Duodenal mucosa (tissue), 2 donors: ENCODE results near the gene S100Z.
"Not testable (repeated sequence)": the region's sequence is repeated elsewhere in the genome, so short reads cannot be mapped to it uniquely, and the experiment has no call there.

ENCODE experiments used
- H3K27ac ChIP-seq: one replicate; pipeline ENCODE4 v1.7.0; 2013; ENCODE audit warnings: low read depth, low read length
- H3K27me3 ChIP-seq, 2 donors: one replicate each; pipeline ENCODE4 v1.7.0; 2013; ENCODE audit warnings: low read length in 2 of 2, control low read depth in 1 of 2; ENCODE audit not compliant: insufficient read depth in 2 of 2, control insufficient read depth in 1 of 2
- H3K36me3 ChIP-seq, 2 donors: one replicate each; pipeline ENCODE4 v1.7.0; 2013; ENCODE audit warnings: low read length in 2 of 2, control low read depth in 1 of 2; ENCODE audit not compliant: insufficient read depth in 2 of 2, control insufficient read depth in 1 of 2
- H3K4me1 ChIP-seq, 2 donors: one replicate each; pipeline ENCODE4 v1.7.0; 2013; ENCODE audit warnings: low read length in 2 of 2, control low read depth in 1 of 2; ENCODE audit not compliant: insufficient read depth in 2 of 2, control insufficient read depth in 1 of 2
- H3K4me3 ChIP-seq, 2 donors: one replicate each; pipeline ENCODE4 v1.7.0; 2013; ENCODE audit warnings: low read length in 2 of 2, low read depth in 1 of 2
- H3K9ac ChIP-seq, 2 donors: one replicate each; pipeline ENCODE4 v1.7.0; 2013; ENCODE audit warnings: low read length in 2 of 2, low read depth in 1 of 2
- H3K9me3 ChIP-seq, 2 donors: one replicate each; pipeline ENCODE4 v1.7.0; 2013; ENCODE audit warnings: low read length in 2 of 2, control low read depth in 1 of 2; ENCODE audit not compliant: control insufficient read depth in 1 of 2

The S100Z gene

GRCh38 chr5:76811214-76811613 is 38.6 kb upstream of the S100Z start:
- Histone ChIP-seq H3K27me3 (no peaks in the 10 kb centered on the region), H3K4me1 (no peaks in the 10 kb centered on the region), H3K27ac (no peak overlapping the region), H3K36me3 (no peaks in the 10 kb centered on the region), H3K9ac (no peak overlapping the region), H3K9me3 (no peaks in the 10 kb centered on the region), H3K4me3 (no peak overlapping the region)

- not testable (repeated sequence) for H3K27me3 ChIP-seq, H3K36me3 ChIP-seq, H3K9me3 ChIP-seq, H3K9ac ChIP-seq, H3K4me1 ChIP-seq, H3K27ac ChIP-seq, H3K4me3 ChIP-seq
Measured at GRCh38 chr5:76812209-76812608, 37.6 kb upstream of the S100Z start.

- Histone ChIP-seq H3K36me3 (no peaks in the 10 kb centered on the region), H3K27me3 (peaks cover 0 to 6% of the 10 kb centered on the region in 2 donors), H3K4me1 (peaks cover 5 to 7% of the 10 kb centered on the region in 2 donors), H3K9ac (no peak overlapping the region), H3K27ac (no peak overlapping the region), H3K9me3 (no peaks in the 10 kb centered on the region), H3K4me3 (no peak overlapping the region)
Measured at GRCh38 chr5:76813982-76814562, 35.7 kb upstream of the S100Z start.

GRCh38 chr5:76816110-76816831 is 33.5 kb upstream of the S100Z start:
- H3K9me3 ChIP-seq, result no peaks in the 10 kb centered on the region
- peaks cover 0 to 6% of the 10 kb centered on the region in 2 donors for H3K27me3 ChIP-seq
- no peaks in the 10 kb centered on the region for H3K36me3 ChIP-seq
- H3K9ac ChIP-seq, result no peak overlapping the region
- no peak overlapping the region for H3K4me3 ChIP-seq
- peaks cover 5 to 7% of the 10 kb centered on the region in 2 donors for H3K4me1 ChIP-seq
- no peak overlapping the region for H3K27ac ChIP-seq

GRCh38 chr5:76818844-76819831 is 30.7 kb upstream of the S100Z start, which contains the start of gene F2RL1:
F2RL1 (plus strand) TSS chr5:76819030; CDS start chr5:76819183, 153 bp downstream.
- no peaks in the 10 kb centered on the region for H3K9me3 ChIP-seq
- H3K4me1 ChIP-seq, result peaks cover 7 to 8% of the 10 kb centered on the region in 2 donors
- H3K36me3 ChIP-seq, result no peaks in the 10 kb centered on the region
- peak within 1 kb of the TSS; percentile 93 to 95 for H3K4me3 ChIP-seq
- H3K27ac ChIP-seq, result peak within 1 kb of the TSS; percentile 86
- peak within 1 kb of the TSS; percentile 93 to 94 for H3K9ac ChIP-seq
- H3K27me3 ChIP-seq, result peaks cover 0 to 6% of the 10 kb centered on the region in 2 donors

GRCh38 chr5:76819851-76820525 is 29.8 kb upstream of the S100Z start:
- Histone ChIP-seq H3K9ac (peak overlapping the region; percentile 93 to 94), H3K9me3 (no peaks in the 10 kb centered on the region), H3K4me3 (peak overlapping the region; percentile 93 to 95), H3K4me1 (peaks cover 7 to 8% of the 10 kb centered on the region in 2 donors), H3K27me3 (peaks cover 0 to 6% of the 10 kb centered on the region in 2 donors), H3K36me3 (no peaks in the 10 kb centered on the region), H3K27ac (peak overlapping the region; percentile 86)

- Histone ChIP-seq H3K27ac (peak overlapping the region; percentile 86), H3K4me1 (peaks cover 7 to 8% of the 10 kb centered on the region in 2 donors), H3K4me3 (peak overlapping the region; percentile 93 to 95), H3K27me3 (peaks cover 0 to 6% of the 10 kb centered on the region in 2 donors), H3K36me3 (no peaks in the 10 kb centered on the region), H3K9ac (peak overlapping the region; percentile 93 to 94), H3K9me3 (no peaks in the 10 kb centered on the region)
Measured at GRCh38 chr5:76820526-76820890, 29.3 kb upstream of the S100Z start.

GRCh38 chr5:76821136-76821535 is 28.7 kb upstream of the S100Z start:
- H3K9ac ChIP-seq, result peak overlapping the region; percentile 0 to 93
- no peak overlapping the region for H3K27ac ChIP-seq
- H3K4me1 ChIP-seq, result peaks cover 7 to 8% of the 10 kb centered on the region in 2 donors
- H3K36me3 ChIP-seq, result no peaks in the 10 kb centered on the region
- H3K27me3 ChIP-seq, result peaks cover 0 to 6% of the 10 kb centered on the region in 2 donors
- no peaks in the 10 kb centered on the region for H3K9me3 ChIP-seq
- H3K4me3 ChIP-seq, result peak overlapping the region; percentile 93 to 95

- not testable (repeated sequence) for H3K36me3 ChIP-seq, H3K27ac ChIP-seq, H3K9ac ChIP-seq, H3K9me3 ChIP-seq, H3K27me3 ChIP-seq, H3K4me1 ChIP-seq
- H3K4me3 ChIP-seq, result peak overlapping the region in 1 of 2 donors; percentile 29
Measured at GRCh38 chr5:76822105-76822731, 27.6 kb upstream of the S100Z start.
